GM12801 (cell line): Measurements from ENCODE around the gene TMEM107.

Source experiments
- CTCF ChIP-seq: IDR thresholded peaks from one replicate; pipeline ENCODE4 v1.5.1; 2011; ENCODE audit warnings: control low read depth; ENCODE audit not compliant: insufficient read length; ENCODE audit errors: extremely low read depth

Gene TMEM107

GRCh38 chr17:8153525-8153956 is 22.6 kb downstream of the TMEM107 start:
- TF ChIP-seq CTCF, result no peak

GRCh38 chr17:8153031-8153451 is 23.1 kb downstream of the TMEM107 start:
- TF ChIP-seq CTCF, result no peak

- no peak for TF ChIP-seq CTCF
These were observed 23.9 kb downstream of the TMEM107 start, which contains the start of gene PER1 for GRCh38 chr17:8152112-8152775. TSS of gene PER1 (minus strand) at chr17:8152404. CDS start at chr17:8150706, 1,698 bp downstream.

- no peak for TF ChIP-seq CTCF
These were observed 24.5 kb downstream of the TMEM107 start for GRCh38 chr17:8151641-8152111.

GRCh38 chr17:8151120-8151640 is 25.0 kb downstream of the TMEM107 start:
- no peak for TF ChIP-seq CTCF

- TF ChIP-seq CTCF, result no peak
These were observed 25.7 kb downstream of the TMEM107 start for GRCh38 chr17:8150194-8151119.
